GM21360 (cell line): Measurements from ENCODE around the gene PRKCSH.
A peak's percentile ranks its signal among the peaks of the same experiment; 100 is the strongest.

Experiments used
- ATAC-seq: cut with Tn5 transposase; IDR thresholded peaks from one replicate; pipeline ENCODE4 v1.9.1; 2021; ENCODE audit warnings: mild to moderate bottlenecking, moderate library complexity; ENCODE audit not compliant: unreplicated experiment

PRKCSH gene

DNA sequence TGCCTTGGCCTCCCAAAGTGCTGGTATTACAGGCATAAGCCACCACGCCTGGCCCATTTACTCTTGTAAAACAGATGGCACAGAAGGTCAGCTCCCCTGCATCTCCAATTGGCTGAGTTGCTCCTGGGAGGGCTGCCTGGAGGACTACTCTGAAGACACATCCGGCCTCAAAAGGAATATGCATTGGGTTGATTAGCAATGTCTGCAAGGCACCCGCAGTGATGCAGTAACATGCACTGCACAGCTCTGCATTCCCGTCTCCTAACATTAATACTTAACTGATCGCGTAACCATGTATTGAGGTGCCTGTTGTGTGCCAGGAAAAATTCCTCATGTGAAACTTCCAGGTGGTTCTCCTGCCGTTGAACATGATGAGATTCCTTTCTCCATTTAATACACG lies 40.4 kb downstream of the PRKCSH start:
- no peak for ATAC-seq

GRCh38 chr19:11478167-11479089 lies 43.0 kb downstream of the PRKCSH start:
- no peak for ATAC-seq

GRCh38 chr19:11479090-11479897 lies 43.9 kb downstream of the PRKCSH start:
- ATAC-seq = no peak

- ATAC-seq = no peak
Observed at GRCh38 chr19:11479898-11480714, 44.7 kb downstream of the PRKCSH start.

DNA sequence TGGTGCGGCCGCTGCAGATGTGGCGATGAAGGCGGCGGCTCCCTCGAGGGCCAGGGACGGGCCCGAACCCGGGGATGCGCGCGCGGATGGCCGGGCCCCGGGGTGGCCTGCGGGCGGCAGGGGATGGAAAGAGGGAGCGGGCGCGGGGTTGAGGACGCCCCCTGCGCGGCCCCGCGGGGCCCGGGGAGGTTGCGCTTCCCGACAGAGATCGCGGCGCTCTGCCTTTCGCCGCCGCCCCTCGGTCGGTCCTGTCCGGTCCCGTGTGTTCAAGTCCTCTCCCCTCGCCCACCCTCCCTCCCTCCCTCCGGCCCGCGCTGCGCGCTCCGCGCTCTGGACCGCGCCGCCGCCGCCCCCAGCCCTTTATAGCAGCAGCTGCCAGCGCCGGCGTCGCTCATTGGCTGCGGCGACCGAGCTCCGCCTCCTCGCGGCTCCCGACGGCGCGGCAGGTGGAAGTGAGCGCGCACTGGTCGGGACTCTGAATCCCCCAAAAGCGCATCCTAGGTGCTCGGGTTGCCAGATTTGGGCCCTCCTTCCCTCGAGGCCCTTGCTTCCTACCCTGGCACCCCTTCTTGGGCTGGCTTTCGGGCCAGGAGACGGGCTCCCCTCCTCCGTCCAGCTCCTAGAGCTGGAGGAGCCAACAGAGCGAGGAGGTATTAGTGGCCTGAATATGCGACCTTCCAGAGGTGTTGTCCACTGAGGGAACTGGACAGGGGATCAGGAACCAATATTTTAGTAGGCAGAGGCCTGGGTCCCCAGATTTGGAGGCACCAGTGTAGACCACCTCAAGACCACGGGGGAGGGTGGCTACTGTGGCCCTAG lies 45.5 kb downstream of the PRKCSH start, which contains the start of gene ELAVL3:
Gene ELAVL3 (minus strand): TSS at position 332 of the 819 bp plus-strand sequence. CDS start 438 bp downstream, outside the sequence.
- no peak for ATAC-seq

DNA sequence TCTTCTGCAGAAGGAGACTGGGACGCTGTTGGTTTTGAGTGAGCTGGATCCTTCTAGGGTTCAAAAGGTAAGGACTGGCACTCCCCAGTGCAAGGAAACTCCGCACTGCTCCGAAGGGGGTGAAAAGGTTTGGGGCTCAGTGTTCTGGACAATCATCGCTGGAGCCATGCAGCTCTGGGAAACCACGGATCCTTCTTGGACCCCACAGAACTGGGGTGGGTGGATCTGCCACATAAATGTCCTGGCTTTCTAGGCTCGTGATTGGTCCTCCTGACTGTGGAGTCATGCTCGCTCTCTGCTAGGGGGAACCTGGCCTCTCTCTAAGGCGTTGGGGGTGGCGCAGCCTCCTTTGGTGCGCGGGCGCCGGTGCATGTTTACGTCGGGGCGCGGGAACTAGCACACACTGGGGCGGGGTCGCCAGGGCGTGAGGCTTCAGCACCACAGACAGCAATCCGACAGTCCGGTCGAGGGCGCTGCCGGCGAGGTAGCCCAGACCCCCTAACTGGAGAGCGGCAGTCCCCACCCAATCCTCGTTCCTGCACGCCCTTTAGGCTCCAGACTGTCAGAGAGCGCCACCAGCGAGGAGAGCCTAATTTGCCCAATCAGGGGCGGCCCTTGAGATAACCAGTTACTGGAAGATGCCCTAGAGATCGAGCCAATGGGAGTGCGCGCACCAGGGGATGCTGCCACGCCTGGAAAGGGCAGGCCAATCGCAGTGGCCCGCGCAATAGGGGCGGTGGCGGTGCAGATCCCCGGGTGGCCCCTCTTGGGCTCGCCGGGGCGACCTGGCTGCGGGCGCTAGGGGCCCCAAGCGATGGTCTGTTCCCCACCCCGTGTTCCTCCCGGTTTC lies 46.3 kb downstream of the PRKCSH start:
- peak; percentile 80 for ATAC-seq

- peak; percentile 42 for ATAC-seq
Observed at GRCh38 chr19:11482384-11483050, 47.1 kb downstream of the PRKCSH start.

DNA sequence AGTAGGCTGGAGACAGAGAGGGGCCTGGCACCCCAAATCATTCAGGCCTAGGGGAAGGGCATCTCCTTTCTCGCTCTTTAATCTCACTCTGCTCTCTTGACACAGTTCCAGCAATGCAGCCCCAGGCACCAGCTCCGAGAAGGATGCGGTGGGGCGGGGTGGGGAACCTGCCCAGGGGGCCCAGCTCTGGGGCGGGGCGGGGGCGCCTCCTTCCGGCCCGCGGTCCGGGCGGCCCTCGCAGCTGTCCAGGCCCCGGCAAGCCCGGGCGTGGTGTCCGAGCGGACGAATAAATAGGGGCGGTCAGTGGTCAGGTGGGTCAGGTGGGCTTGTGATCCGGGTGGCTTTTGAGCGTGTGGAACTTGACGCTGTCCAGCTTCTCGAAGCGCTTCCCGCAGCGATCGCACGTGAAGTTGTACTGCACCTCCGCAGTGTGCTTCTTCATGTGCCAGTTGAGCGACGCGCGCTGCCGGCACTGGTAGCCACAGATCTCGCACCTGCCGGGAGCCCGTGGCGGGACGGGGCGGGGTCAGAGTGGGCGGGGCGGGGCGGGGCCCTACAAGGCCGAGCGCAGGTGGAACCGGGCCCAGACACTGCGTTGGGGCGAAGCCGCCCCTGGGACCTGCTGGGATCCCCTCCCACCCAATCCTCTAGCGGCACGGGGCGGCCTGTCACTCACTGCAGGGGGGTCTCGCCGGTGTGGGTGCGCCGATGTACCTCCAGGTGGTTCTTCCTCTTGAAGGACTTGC lies 48.1 kb downstream of the PRKCSH start:
- ATAC-seq = no peak

DNA sequence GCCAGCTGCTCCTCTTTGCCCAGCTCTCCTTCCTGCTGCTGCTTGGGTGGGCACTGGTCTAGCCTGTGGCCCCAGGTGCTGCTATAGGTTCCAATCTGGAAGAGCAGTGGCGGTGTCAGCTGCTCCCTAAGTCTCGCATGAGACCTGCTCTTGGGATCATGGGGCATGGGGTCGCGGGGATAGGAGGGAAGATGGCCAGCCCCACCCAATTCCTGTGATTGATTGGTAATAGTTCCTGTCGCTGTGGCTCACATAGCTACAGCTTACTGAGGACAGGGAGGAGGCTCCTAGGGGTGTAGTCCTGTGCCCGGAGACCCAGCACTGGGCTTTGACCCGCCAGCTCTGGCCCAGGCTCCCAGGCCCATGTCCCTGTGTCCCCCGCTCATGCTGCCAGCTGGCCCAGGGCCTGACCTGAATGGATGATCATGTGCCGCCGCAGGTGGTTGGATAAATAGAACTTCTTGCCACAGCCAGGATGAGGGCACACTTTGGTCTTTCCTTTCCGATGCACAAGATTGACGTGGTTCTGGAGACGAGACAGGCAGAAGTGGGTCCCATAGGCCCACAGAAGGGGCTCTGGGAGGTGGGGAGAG lies 49.9 kb downstream of the PRKCSH start:
- ATAC-seq = no peak

- no peak for ATAC-seq
Observed at GRCh38 chr19:11486661-11487503, 51.4 kb downstream of the PRKCSH start.

DNA sequence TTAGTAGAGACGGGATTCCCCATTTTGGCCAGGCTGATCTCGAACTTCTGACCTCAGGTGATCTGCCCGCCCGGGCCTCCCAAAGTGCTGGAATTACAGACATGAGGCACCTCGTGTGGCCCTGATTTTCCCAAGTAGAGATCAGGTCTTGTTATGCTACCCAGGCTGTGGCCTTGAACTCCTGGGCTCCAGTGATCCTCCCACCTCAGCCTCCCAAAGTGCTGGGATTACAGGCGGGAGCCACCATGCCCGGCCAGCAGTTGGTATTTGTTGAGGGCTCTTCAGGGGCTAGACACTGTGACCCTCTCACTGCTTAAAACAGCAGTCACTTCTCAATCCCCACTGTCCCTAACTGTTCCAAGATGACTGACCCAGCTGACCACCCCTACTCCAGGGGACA lies 53.9 kb downstream of the PRKCSH start:
- no peak for ATAC-seq

GRCh38 chr19:11494634-11495285 lies 59.3 kb downstream of the PRKCSH start:
- ATAC-seq = no peak

DNA sequence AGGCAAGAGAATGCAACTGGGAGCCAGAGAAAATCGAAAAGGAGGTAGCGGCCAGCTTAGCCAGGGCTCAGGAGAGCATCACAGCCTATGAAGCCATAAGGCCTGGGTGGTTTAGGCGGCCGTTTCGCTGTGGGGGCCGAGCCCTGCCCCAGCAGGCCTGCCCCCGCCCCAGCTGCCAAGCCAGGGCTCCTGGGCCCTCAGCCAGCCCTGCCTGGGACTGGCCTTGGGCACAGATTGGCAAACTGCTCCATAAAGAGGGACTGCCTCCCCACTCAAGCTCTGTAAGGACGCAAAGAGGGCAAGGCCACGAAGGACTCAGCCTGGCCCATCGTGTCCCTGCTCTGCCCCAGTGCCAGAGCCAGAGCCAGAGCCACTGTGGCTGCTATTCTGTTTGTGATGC lies 60.0 kb downstream of the PRKCSH start:
- no peak for ATAC-seq

- no peak for ATAC-seq
Observed at GRCh38 chr19:11495885-11496284, 60.5 kb downstream of the PRKCSH start.

DNA sequence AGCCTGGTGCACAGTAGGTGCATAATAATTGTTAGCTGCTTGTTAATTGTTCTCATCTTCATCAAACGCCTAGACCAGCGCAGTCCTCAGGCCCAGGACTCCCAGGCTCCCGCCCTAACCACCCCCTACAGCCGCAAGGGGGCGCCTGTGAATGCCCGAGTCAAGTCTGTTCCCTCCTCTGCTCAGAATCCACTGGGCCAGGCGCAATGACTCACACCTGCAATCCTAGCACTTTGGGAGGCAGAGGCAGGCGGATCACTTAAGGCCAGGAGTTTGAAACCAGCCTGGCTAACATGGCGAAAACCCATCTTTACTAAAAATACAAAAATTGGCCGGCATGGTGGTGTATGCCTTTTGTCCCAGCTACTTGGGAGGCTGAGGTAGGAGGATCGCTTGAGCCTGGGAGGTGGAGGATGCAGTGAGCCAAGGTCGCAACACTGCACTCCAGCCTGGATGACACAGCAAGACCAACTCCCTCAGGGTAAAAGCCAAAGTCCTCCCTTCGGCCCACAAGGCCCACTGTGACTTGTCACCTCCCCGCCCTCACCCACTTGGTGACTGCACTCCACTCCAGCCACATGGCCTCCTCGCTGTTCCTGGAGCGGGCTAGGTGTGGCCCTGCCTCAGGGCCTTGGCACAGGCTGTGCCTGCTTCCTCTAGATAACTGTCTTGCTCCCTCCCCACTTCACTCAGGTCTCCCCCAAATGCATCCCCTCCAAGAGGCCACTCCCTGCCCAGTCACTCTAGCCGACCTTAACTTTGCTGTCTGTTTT lies 61.1 kb downstream of the PRKCSH start:
- ATAC-seq = no peak
